ENCODE results near the gene OPN4.

The OPN4 gene

GRCh38 chr10:86698207-86698940, 44.0 kb downstream of the OPN4 start:
- no peak for DNase-seq (ENCODE audit: extremely low read depth in 1 of 2, low read depth in 1 of 2)

- DNase-seq (ENCODE audit: extremely low read depth in 1 of 2, low read depth in 1 of 2): no peak
These were observed 44.8 kb downstream of the OPN4 start for GRCh38 chr10:86699125-86699524.

- DNase-seq (ENCODE audit: extremely low read depth in 1 of 2, low read depth in 1 of 2): no peak
These were observed 45.2 kb downstream of the OPN4 start for GRCh38 chr10:86699541-86699940.

GRCh38 chr10:86699991-86700840, 45.9 kb downstream of the OPN4 start:
- no peak for DNase-seq (ENCODE audit: extremely low read depth in 1 of 2, low read depth in 1 of 2)

- no peak for DNase-seq (ENCODE audit: extremely low read depth in 1 of 2, low read depth in 1 of 2)
These were observed 46.7 kb downstream of the OPN4 start for GRCh38 chr10:86700851-86701617.

GRCh38 chr10:86703176-86703575, 48.8 kb downstream of the OPN4 start:
- no peak for DNase-seq (ENCODE audit: extremely low read depth in 1 of 2, low read depth in 1 of 2)

- DNase-seq (ENCODE audit: extremely low read depth in 1 of 2, low read depth in 1 of 2): no peak
These were observed 50.8 kb downstream of the OPN4 start for GRCh38 chr10:86705139-86705538.

GRCh38 chr10:86705905-86706304, 51.6 kb downstream of the OPN4 start:
- no peak for DNase-seq (ENCODE audit: extremely low read depth in 1 of 2, low read depth in 1 of 2)

GRCh38 chr10:86706401-86706841, 52.1 kb downstream of the OPN4 start:
- no peak for DNase-seq (ENCODE audit: extremely low read depth in 1 of 2, low read depth in 1 of 2)

- no peak for DNase-seq (ENCODE audit: extremely low read depth in 1 of 2, low read depth in 1 of 2)
These were observed 52.6 kb downstream of the OPN4 start for GRCh38 chr10:86706977-86707376.

- DNase-seq (ENCODE audit: extremely low read depth in 1 of 2, low read depth in 1 of 2): no peak
These were observed 53.2 kb downstream of the OPN4 start for GRCh38 chr10:86707505-86707904.

GRCh38 chr10:86708068-86708782, 53.9 kb downstream of the OPN4 start:
- DNase-seq (ENCODE audit: extremely low read depth in 1 of 2, low read depth in 1 of 2): no peak

- no peak for DNase-seq (ENCODE audit: extremely low read depth in 1 of 2, low read depth in 1 of 2)
These were observed 54.5 kb downstream of the OPN4 start for GRCh38 chr10:86708783-86709380.

- DNase-seq (ENCODE audit: extremely low read depth in 1 of 2, low read depth in 1 of 2): no peak
These were observed 55.2 kb downstream of the OPN4 start for GRCh38 chr10:86709396-86710185.

- peak; percentile 62 to 73 for DNase-seq (ENCODE audit: extremely low read depth in 1 of 2, low read depth in 1 of 2)
These were observed 56.7 kb downstream of the OPN4 start for GRCh38 chr10:86710987-86711512.

GRCh38 chr10:86711513-86712316, 57.4 kb downstream of the OPN4 start:
- peak in 1 of 2 donors; percentile 21 for DNase-seq (ENCODE audit: extremely low read depth in 1 of 2, low read depth in 1 of 2)

- no peak for DNase-seq (ENCODE audit: extremely low read depth in 1 of 2, low read depth in 1 of 2)
These were observed 58.0 kb downstream of the OPN4 start for GRCh38 chr10:86712317-86712707.

- no peak for DNase-seq (ENCODE audit: extremely low read depth in 1 of 2, low read depth in 1 of 2)
These were observed 60.9 kb downstream of the OPN4 start for GRCh38 chr10:86715156-86715795.

All from activated CD8-positive, alpha-beta memory T cell treated with anti-CD3 and anti-CD28 coated beads for 1 hour (primary cell).